ENCODE results near the gene KDM6A. TPM values are rescaled to one million over a fixed set of nuclear protein-coding genes. Genes with fewer than 3 reads are reported as not detected.
"Not testable (repeated sequence)": the region's sequence is repeated elsewhere in the genome, so short reads cannot be mapped to it uniquely, and the experiment has no call there.

KDM6A gene
- polyA plus RNA-seq (ENCODE audit: insufficient read length), result 41.7 TPM
- long read RNA-seq, donor 1, partial matches to known transcripts, result 9 of 9 reads
- long read RNA-seq, donor 1, other reads (novel, unspliced or antisense), result 0 of 9 reads
- long read RNA-seq, donor 2, partial matches to known transcripts, result 7 of 8 reads
- long read RNA-seq, donor 2, other reads (novel, unspliced or antisense), result 0 of 8 reads
- long read RNA-seq, donor 3, partial matches to known transcripts, result 8 of 8 reads
- long read RNA-seq, donor 3, other reads (novel, unspliced or antisense), result 0 of 8 reads
- long read RNA-seq, donor 4, result 0 reads
- long read RNA-seq, donor 5, partial matches to known transcripts, result 5 of 5 reads
- long read RNA-seq, donor 5, other reads (novel, unspliced or antisense), result 0 of 5 reads
- long read RNA-seq, donor 6, partial matches to known transcripts, result 24 of 24 reads
- long read RNA-seq, donor 6, other reads (novel, unspliced or antisense), result 0 of 24 reads
- long read RNA-seq, donor 7, full-length matches to known transcripts, result 1 of 1 reads
- long read RNA-seq, donor 7, partial matches to known transcripts, result 0 of 1 reads
- long read RNA-seq, donor 7, other reads (novel, unspliced or antisense), result 0 of 1 reads
- long read RNA-seq, donor 8, result 0 reads

DNA sequence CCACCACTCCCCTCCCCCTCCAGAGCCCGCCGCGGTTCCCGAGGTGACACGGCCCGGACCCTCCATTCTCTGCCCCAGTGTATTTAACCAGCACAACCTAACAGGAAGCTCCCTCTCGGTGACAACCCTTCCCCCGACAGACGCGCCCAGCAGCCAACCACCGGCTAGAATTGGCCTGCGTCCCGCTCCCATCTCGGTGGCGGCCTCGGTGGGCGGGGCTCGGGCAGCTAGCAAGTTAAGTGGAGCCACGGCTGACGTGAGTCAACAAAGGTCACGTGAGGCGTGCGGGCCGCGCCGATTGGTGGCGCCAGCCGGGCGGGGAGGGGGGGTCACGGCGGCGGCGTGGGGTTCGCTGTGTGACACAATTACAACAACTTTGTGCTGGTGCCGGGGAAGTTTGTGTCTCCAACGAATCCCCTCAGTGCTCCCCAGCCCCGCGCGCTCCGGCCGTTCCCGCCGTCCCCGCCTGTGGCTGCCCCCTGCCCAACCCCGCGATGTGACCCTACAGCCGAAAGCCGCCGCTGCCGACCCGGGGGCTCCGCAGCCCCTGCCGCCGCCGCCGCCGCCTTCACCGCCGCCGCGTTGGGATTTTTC lies at the start of gene KDM6A:
TSS of gene KDM6A (plus strand) at position 368 of the 594 bp plus-strand sequence. CDS start 364 bp downstream, outside the sequence.
- DNase-seq, result peak; percentile 99

DNA sequence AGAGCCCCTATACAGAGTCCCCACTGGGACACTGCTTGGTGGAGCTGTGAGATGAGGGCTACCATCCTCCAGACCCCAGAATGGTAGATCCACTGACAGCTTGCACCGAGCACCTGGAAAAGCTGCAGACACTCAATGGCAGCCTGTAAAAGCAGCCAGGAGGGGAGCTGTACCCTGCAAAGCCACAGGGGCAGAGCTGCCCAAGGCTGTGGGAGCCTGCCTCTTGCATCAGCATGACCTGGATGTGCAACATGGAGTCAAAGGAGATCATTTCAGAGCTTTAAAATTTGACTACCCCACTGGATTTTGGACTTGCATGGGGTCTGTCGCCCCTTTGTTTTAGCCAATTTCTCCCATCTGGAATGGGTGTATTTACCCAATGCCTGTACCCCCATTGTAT lies 49.8 kb upstream of the KDM6A start:
- DNase-seq, result not testable (repeated sequence)

DNA sequence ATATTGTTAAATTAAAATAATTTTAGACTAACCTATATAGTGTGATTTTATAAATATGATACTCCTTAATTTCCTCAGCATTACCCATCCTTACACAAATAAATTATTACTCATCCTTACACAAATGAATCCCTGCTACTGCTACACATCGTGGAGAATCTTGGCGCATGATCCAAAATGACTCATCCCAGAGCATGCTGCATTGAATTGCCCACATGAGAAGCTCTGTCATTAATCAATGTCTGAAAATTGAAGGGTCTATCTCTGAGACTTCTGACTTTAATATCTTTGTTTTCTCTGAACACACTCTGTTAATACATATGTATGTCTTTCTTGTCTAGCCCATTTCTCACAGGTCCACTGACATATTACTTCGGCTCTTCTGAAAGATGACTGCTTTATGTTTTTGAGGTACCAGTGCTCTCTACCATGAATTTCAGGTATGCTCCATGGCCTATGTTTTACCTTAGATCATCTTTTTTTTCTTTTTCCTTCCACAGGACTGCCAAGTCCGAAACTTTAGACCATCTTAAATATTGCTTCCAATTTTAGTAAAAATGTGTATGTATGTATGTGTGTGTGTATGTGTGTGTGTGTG lies 44.9 kb upstream of the KDM6A start:
- DNase-seq, result no peak

DNA sequence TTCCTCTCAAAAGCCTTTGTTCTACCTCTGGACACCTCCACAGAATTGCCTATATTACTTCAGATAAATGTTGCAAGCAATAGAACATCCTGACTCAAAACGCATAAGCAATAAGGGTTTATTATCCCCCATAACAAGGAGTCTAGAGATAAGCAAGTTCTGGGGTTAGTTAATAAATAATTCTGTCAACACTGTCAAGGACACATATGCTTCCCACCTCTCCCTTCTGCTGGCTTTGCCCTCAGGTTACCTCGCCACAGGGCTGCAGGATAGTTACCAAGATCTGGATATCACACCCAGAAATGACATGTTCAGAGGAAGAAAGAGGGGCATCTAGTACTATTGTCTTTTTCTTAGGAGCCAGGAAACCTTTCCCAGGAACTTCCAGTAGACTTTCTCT lies 43.2 kb upstream of the KDM6A start:
- DNase-seq, result no peak

DNA sequence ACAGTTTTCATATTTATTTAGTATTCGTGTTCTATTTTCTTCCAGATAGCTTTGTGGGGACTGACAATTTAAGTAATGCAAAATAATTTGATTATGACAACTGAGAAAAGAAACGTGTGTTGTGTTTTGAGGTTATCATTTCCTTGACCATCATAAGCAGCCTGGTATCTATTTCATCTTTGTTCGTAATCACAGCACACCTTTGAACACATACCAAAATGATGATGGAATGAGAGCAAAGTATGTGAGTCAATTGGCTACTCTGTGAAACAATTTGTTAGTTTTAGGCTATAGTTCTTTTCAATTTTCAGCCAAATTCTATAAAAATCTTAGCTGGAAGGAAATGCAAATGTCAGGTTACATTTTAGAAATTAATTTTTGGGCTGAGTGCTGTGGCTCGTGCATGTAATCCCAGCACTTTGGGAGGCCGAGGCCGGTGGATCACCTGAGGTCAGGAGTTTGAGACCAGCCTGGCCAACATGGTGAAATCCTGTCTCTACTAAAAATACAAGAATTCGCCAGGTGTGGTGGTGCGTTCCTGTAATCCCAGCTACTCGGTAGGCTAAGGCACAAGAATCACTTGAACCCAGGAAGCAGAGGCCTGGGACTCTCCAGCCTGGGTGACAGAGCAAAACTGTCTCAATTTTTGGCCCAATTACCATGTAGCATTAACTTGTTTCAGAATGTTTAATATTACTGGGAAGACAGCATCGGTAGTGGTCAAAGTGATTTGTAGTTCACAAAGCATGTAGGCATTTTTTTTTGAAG lies 30.3 kb upstream of the KDM6A start:
- no peak for DNase-seq

DNA sequence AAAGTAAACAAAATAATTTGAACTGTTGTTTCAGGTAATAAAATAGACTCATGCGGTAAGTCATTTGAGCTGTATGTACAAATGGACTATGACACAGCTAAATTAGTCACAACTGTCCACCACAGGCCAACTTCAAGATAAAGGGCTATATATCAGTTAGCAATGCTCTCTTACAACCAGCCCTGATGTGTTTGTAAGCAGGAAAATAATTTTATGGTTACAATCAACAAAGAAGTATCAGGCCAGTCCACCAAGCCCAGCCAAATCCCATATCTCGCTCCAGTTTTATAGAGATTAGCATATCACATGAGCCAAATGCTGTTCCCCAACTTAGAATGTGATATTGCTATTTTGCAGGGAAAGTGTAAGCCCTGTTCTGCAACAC lies 29.7 kb upstream of the KDM6A start:
- no peak for DNase-seq

DNA sequence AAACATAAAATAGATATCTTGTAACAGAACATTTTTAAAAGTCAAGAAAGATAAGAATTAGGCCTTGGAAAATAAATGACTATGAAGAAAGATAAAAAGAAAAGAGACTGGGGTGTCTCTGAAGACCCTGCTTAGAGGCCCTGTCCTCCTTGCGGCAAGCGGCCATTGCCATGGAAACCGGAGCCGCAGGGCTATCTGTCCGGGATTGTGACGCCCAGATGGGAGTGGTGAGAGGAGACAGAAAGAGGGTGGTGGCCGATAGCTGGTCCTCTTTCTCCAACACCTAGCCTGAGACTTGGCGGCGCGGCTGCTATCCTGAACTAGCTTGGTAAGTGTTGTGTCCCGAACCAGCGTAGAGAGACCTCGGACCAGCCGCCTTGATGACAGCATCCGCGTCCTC lies 29.2 kb upstream of the KDM6A start, which contains the start of gene DUSP21:
TSS of gene DUSP21 (plus strand) at position 269 of the 400 bp plus-strand sequence. CDS start at position 381, 112 bp downstream.
- no peak for DNase-seq

DNA sequence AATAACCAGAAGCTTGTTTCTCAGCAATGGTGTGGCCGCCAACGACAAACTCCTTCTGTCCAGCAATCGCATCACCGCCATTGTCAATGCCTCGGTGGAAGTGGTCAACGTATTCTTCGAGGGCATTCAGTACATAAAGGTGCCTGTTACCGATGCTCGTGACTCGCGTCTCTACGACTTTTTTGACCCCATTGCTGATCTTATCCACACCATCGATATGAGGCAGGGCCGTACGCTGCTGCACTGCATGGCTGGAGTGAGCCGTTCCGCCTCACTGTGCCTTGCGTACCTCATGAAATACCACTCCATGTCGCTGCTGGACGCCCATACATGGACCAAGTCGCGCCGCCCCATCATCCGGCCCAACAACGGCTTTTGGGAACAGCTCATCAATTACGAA lies 28.8 kb upstream of the KDM6A start:
- no peak for DNase-seq

DNA sequence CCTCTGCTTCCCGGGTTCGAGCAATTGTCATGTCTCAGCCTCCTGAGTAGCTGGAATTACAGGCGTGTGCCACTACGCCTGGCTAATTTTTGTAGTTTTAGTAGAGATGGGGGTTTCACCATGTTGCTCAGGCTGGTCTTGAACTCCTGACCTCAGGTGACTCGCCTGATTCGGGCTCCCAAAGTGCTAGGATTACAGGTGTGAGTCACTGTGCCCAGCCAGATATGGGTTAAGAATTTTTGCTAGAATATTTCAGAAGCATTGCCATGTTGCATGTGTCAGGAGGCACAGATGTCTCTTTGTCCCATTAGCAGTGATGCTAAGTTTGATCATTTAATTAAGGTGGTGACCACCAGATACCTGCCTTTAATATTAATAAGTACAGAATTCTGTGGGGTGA lies 22.1 kb upstream of the KDM6A start:
- DNase-seq, result not testable (repeated sequence)

DNA sequence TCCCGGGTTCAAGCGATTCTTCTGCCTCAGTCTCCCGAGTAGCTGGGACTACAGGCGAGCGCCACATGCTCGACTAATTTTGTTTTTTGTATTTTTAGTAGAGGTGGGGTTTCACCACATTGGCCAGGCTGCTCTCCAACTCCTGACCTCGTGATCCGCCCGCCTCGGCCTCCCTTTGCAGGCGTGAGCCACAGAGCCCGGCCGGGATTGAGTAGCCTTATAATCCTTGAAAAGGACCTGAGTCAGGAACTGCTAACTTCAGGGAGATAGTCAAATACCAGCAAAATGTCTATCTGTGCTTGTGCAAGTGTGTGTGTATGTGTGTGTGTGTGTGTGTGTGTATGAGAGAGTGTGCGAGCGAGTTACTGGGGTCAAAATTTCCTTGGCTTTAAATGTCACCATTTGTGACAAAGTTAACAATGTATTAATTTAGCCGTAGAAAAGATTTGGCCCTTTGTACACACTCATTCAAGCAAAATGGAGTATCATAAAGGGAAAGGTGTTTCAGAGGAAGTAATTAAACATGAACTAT lies 1.8 kb upstream of the KDM6A start:
- DNase-seq, result peak; percentile 10

DNA sequence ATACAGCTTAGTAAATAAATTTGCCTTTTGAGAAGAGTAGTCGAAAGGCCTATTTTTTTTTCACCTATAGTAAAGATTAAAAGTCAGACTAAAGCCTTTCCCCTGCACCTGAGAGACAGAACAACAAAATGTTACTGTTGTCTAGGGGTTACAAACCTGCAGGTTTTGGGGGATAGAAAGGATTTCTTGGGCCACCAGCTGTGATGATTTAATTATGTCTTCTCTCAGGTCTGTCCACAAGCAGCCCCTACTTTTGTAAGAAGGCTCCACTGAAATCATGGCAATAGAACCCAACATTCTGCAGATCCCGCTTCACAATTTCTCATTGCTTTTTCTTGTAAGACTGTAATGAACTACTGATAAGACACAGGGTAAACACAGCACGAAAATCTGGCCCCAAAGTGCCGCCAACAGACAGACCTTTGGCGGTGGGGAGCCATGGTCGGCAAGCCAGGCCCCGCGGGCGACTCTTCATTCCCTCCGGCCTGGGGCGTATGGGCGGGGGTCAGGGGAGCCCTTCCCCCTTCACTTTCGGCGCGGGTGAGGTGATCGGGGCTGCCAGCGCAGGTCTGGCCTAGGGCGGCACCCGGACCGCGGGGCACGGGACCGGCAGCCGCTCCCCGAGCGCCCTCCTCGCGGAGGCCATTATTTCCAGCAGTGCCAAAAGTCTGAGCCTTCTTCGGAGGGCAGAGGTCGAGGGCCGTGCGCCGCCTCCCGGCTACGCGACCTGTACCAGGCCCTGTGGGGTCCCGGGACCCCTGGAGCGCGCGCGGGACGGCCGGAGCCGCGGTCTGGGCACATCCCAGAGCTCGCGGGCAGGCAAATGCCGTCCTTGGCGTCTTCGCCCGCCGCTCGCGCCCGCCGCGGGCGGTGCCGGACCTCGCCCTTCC lies 812 bp upstream of the KDM6A start:
- DNase-seq, result peak; percentile 48

DNA sequence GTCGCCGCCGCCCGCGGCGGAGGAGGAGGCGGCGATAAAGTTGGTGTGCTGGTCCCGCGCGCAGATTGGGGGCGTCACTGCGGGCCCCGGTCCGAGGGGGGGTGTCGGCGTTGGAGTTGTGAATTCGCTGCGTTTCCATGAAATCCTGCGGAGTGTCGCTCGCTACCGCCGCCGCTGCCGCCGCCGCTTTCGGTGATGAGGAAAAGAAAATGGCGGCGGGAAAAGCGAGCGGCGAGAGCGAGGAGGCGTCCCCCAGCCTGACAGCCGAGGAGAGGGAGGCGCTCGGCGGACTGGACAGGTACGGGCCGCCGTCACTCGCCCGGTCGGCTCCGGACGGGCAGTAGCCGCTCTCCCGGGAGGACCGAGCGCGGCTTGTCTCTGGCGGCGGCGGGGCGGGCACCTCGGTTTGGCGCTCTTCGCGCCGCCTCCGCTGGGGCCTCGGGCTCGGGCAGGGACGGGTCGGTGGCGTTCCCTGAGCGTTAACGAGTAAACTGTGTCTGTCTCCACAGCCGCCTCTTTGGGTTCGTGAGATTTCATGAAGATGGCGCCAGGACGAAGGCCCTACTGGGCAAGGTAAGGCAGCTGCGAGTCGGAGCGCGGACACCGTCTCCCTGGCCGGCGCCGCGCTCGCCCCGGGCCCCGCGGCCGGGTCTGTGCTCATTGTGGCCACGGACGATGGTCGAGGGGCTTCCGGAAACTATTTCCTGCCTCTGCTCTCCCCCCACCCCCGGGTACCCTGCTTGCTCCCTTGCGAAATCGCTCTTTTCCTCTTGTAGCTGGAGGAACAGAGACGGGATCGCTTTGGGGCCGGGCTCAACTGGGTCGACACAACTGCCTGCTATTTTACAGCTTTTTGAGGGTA lies 658 bp downstream of the KDM6A start:
- peak; percentile 53 for DNase-seq

DNA sequence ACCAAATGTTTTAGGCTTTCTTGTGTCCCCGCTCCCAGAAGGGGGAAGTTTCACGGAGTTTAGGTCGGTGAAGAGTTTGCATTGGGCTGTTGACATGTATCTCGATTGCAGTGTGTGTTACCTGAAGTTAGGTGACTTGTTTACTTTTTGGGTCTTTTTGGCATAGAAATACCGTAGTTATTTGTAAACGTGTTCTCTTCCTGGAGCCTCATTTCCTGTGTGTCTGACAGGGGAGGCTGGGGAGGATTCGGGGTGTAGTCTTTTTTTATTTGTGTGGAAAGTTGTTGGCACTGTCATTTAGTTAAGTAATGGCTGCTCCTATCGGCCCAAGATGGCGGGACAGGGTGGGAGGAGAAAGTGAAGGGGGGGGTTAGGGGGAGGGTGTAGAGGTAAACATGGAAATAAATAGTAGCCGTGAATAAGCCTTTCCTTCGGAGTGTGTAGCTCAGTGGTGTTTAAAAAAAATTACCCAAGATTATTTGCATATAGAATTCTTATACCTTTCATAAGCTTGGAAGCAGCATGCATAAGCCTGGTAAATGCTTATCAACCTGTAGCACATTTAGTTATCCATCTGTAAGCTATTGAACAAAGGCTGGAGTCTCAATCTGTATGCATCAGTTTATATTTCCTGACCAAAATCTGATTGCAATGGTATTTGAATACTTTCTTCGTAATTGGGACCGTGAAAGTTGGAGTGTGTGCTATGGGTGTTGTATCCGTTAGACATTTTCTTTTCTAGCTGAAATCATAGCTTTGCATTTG lies 1.6 kb downstream of the KDM6A start:
- peak; percentile 66 for DNase-seq

DNA sequence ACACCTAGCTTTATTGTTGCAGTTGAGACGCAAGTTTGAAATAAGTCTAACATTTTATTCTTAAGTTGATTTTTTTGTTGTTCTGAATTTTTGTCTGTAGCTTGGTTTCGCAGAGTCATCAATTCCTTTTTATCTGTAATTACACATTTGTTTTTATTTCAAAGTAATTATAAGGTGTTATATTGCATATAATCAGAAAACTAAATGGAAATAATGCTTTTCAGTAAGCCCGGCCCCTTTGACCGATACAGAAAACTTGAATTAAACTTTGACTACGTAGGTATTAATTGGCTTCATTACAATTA lies 2.1 kb downstream of the KDM6A start:
- DNase-seq, result no peak

DNA sequence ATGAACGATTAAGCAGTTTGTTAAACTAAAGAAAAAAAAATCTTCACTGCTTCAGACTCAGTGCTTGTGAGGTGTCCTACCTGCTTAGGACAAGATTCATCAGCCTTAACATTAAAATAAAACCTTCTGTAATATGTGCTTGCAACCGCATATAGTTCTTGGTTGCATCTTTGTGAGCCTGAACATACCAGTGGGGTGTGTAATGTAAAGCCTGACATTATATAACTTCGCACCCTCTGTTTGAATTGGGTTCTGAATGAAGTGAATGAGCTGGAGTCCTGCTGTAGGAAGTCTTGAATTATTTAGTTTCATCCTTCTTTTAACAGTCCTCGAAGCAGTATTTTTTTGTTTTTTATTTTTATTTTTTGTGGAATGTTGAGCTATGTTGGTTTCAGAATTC lies 3.1 kb downstream of the KDM6A start:
- peak; percentile 10 for DNase-seq

DNA sequence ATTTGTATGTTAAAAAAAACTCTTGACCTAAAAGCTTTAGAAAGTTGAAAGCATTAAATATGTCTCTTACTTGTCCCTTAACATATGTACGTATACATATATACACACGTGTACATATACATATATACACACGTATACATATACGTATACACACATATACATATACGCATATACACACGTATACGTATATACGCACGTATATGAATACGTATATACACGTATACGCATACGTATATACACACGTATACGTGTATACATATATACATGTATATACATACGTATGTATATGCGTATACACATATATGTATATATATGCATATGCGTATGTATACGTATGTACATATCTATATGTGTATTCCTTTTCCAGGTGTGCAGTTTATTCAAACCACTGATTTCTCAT lies 3.8 kb downstream of the KDM6A start:
- no peak for DNase-seq

DNA sequence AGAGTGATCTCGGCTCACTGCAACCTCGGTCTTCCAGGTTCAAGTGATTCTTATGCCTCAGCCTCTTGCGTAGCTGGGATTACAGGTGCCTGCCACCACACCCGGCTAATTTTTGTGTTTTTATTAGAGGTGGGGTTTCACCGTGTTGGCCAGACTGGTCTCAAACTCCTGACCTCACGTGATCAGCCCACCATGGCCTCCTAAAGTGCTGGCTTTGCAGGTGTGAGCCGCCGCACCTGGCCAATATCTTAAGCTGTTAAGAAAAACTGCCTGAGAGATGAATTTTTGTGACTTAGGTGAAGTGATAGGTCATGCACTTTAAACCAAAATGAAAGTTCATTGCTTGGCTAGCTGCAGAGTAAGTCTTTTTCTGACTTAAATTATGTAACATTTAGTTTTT lies 5.8 kb downstream of the KDM6A start:
- DNase-seq, result no peak

DNA sequence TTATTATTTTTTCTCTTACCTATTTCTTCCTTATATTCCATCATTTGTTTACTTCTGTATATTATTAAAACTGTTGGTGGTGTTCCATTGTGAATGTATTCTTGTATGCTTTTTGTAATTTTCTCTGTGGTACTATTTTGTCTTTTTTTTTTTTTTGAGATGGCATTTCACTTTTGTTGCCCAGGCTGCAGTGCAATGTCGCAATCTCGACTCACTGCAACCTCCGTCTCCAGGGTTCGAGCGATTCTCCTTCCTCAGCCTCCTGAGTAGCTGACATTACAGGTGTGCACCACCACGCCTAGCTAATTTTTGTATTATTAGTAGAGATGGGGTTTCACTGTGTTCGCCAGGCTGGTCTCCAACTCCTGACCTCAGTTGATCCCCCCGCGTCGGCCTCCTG lies 8.6 kb downstream of the KDM6A start:
- DNase-seq, result no peak

DNA sequence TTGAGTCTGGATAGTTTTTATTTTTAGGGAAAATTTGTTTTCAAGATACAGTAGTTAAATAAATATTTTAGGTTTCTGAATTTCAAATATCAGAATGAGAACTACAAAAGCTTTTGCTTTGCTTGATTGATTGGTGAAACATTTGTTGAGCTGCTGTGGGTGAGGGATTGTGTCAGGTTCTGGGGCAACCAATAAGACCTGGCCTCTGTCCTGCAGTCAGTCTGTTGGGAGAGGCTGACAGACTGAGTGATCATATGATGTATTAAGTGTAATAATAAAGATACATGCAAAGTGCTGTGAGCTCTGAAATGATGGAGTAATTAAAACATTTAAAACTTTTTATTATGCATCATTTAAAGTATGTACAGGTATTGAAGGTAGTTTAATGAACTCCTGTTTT lies 9.6 kb downstream of the KDM6A start:
- no peak for DNase-seq
